Hematopoietic multipotent progenitor cell treated with erythropoietin and hydrocortisone succinate and interleukin-3 and kit ligand, for 6 days (in vitro differentiated cells): ENCODE measurements around the gene MAP3K1.
"Not testable (repeated sequence)": the region's sequence is repeated elsewhere in the genome, so short reads cannot be mapped to it uniquely, and the experiment has no call there.

Experiments used
- DNase-seq: peaks from one replicate; pipeline ENCODE4 v3.0.0-alpha.2; 2015

Gene MAP3K1

DNA sequence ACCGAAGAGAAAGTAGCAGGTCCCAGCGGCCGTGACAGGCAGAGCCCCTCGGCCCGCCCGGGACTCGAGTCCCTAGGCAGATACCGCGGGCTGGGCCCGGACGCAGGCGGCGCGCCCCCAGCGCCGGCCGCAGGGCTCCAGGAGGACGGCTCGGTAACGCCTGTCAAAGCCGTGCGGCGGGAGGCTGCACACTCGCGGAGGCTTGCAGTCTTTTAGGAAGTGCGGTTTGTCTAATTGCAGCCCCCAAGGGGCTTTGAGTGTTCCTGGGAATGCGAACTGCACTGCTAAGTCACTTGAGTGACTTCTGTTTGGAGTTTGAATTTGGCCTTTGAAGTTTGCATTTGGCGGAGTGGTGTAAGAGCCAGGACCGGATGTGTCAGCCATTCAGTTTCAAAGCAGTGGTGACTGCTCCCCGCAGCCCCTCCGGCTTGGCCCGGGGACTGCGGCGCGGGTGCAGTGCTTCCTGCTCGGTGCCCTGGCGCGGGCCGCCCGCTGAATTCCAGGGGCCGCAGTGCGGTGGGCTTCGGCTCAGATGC, 1.3 kb downstream of the MAP3K1 start:
- peak; percentile 76 for DNase-seq

DNA sequence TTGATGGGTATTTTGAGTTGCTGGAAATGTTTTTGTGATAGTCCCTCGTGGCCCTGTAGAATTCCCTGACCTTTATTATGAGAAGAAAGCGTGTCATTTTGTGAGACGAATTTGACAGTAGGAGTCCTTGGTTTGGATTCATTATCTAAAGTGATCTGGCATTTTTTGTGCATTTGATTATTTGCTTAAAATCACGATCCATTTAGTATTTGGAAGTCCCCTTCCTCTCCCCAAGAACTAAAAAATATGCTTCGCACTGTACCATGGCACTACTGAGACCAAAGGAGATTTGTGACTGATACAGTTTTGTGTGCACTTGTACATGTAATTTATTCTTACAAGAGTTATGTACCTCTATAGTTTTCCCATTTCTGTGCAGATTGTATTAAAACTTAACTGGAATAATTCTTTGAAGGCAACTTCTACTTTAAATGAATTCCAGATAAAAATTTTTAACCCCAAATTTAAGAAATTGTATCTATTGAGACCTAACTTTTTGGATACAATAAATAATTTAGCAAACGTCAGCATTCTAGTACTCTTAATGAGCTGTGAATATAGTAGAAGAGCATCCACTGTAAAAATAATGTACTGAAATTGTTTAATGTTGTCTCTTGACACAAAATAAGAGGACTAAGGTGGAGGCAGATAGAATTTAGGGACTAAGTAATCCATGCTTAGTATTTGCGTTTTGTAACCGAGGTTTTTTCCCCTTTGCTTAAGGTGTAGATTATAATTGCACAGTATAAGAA, 2.1 kb downstream of the MAP3K1 start:
- DNase-seq = peak; percentile 32

- peak; percentile 53 for DNase-seq
Observed at GRCh38 chr5:56818450-56819037, 3.2 kb downstream of the MAP3K1 start.

- peak; percentile 61 for DNase-seq
Observed at GRCh38 chr5:56819060-56819881, 3.9 kb downstream of the MAP3K1 start.

DNA sequence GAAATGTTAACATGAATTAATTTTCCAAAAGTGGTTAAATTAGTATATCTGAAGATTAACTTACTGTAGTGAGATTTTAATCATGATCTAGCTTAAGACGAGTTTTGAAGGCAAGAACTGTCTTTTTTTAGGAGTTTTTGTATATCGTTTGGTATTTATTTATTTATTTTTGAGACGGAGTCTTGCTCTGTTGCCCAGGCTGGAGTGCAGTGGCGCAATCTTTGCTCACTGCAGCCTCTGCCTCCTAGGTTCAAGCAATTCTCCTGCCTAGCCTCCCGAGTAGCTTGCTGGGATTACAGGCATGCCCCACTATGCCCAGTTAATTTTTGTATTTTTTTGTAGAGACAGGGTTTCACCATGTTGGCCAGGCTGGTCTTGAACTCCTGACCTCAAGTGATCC, 6.5 kb downstream of the MAP3K1 start:
- DNase-seq = not testable (repeated sequence)

GRCh38 chr5:56822981-56823380, 7.6 kb downstream of the MAP3K1 start:
- no peak for DNase-seq

GRCh38 chr5:56824019-56824418, 8.7 kb downstream of the MAP3K1 start:
- DNase-seq = no peak

- DNase-seq = peak; percentile 33
Observed at GRCh38 chr5:56825222-56825824, 10.0 kb downstream of the MAP3K1 start.

GRCh38 chr5:56827049-56827448, 11.7 kb downstream of the MAP3K1 start:
- peak; percentile 44 for DNase-seq

GRCh38 chr5:56827924-56828323, 12.6 kb downstream of the MAP3K1 start:
- peak; percentile 60 for DNase-seq

DNA sequence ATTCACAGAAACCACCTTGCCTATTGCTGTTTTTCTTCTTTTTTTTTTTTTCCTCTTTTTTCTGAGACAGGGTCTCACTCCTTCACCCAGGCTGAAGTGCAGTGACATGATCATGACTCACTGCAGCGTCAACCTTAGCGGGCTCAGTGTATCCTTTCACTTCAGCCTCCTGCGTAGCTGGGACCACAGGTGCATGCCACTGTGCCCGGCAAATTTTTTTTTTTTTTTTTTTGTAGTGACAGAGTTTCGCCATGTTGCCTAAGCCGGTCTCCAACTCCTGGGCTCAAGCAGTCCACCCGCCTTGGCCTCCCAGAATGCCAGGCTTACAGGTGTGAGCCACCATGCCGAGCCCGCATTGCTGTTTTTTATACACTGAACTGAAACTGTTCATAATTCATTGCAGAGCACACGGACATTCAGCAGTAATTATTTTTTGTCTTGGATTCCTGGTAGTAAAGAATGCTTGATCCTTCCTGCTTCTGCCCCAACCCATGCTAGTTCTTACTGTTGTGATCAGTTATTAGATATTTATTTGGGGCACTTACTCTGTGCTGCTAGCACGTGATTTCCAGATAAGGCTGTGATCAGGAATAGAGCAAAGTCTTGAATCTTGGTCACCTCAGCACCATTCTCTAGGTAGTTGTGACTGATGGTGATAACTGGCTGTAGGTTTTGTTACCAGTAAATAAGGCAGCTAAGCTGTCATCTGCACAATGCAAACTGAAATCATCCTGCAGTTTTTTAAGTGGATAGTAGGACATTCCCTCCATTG, 14.0 kb downstream of the MAP3K1 start:
- no peak for DNase-seq

DNA sequence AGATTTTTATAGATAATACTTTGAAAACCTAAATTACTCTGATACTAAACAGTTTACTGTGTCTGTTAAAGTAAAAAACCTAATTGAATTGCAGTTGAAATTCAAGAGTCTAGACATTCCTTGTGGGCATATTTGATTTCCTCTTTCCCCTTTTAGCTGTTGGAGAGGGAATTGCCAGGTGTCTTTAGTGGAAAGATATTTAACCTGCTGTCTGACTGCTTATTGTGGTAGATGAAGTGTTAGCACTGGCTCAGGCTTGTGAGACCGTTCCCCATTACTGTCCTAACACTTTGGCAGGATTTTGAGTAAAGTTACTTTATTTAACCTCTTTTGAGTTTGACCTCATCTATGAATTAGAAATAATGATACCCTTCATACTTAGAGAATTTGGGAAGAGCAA, 16.4 kb downstream of the MAP3K1 start:
- DNase-seq = no peak

GRCh38 chr5:56833325-56833724, 18.0 kb downstream of the MAP3K1 start:
- no peak for DNase-seq

DNA sequence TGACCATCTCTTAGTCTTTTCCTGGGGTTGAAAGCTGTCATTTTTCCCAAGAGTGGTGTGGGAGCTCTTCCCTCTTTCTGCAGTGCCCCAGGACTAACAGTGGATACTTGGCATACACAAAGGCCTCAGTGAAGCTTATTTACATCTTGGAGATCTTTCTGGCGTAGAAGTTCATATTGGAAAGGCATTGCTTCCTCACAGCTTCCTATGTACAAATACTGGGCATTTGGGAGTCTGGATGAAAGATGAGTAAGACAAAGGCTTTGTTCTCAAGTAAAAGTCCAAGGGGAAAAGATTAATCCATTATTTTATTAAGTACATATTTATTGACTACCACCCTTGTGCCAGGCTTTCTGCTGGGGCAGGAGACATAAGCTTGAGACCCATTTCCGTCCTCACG, 22.0 kb downstream of the MAP3K1 start:
- no peak for DNase-seq

DNA sequence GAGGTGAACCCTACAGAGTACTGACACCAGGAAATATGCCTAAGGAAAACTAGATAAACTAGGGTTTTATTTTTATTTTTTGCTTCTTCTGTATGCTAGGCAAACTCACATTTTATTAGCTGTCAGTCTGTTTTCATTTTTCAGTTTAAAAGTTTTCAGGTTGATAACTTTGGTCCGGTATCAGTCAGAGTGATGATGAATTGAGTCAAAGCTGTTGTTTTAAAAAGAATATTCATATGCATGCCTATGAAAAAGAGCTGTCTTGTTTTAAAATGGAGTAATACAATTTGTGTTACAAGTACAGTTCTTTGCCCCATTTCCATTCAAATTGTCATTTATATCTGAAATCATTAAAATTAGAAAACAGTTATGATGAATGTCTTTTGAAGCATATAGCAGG, 22.6 kb downstream of the MAP3K1 start:
- DNase-seq = no peak

- DNase-seq = peak; percentile 85
Observed at GRCh38 chr5:56838409-56839039, 23.2 kb downstream of the MAP3K1 start.

DNA sequence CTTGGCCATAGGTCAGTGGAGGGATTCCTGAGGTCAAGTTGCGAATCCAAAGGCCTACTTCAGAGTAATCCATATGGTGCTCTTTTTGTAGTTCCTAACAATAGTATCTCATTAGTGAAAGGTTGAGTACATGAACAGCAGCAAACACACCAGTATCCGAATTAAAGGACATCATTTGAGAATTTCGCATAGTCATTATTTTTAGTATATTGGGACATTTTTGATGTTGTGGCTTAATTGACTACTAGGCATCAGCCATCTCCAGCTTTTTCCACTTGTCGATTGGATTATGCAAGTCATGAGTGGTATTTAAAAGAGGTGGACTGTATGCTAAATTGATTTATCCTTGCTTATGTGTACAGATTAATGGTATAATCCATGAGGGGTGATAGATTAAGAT, 23.7 kb downstream of the MAP3K1 start:
- DNase-seq = no peak

DNA sequence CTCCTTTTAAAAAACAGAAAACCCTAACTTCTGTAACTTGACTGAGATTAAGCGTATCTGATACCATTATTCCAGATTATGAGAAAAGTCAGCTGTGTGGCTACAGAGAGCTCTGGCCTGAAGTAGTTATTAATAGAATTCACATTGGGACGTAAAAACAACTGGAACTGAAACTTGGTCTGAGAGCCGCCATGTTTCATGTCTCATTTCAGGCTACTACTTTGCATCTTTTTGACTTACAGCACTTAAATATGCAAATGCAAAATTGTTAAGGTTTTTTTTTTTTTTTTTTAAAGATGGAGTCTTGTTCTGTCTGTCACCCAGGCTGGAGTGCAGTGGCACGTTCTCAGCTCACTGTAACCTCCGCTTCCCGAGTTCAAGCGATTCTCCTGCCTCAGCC, 25.2 kb downstream of the MAP3K1 start:
- no peak for DNase-seq

GRCh38 chr5:56845277-56845676, 29.9 kb downstream of the MAP3K1 start:
- DNase-seq = peak; percentile 79

GRCh38 chr5:56845904-56846480, 30.6 kb downstream of the MAP3K1 start:
- DNase-seq = no peak

GRCh38 chr5:56848206-56848605, 32.9 kb downstream of the MAP3K1 start:
- peak; percentile 62 for DNase-seq
